HUES6 (cell line): ENCODE measurements around the gene ASCL3.
"Not testable (repeated sequence)": the region's sequence is repeated elsewhere in the genome, so short reads cannot be mapped to it uniquely, and the experiment has no call there.

ENCODE experiments used
- H3K27ac ChIP-seq: 2 replicates; pipeline ENCODE4 v1.7.0; 2013; ENCODE audit warnings: low read depth, mild to moderate bottlenecking, low read length, inconsistent platforms
- H3K27me3 ChIP-seq: 2 replicates; pipeline ENCODE4 v1.6.1; 2013; ENCODE audit warnings: low read length; ENCODE audit not compliant: control insufficient read depth, insufficient read depth
- H3K36me3 ChIP-seq: 2 replicates; pipeline ENCODE4 v1.6.1; 2013; ENCODE audit warnings: low read length; ENCODE audit not compliant: control insufficient read depth, insufficient read depth
- H3K4me1 ChIP-seq: 2 replicates; pipeline ENCODE4 v1.6.1; 2013; ENCODE audit warnings: low read length; ENCODE audit not compliant: control insufficient read depth, insufficient read depth
- H3K4me3 ChIP-seq: 2 replicates; pipeline ENCODE4 v1.5.1; 2013; ENCODE audit warnings: low read depth, low read length
- H3K9ac ChIP-seq: one replicate; pipeline ENCODE4 v1.6.1; 2013; ENCODE audit warnings: mild to moderate bottlenecking, low read length
- H3K9me3 ChIP-seq: 2 replicates; pipeline ENCODE4 v1.6.1; 2013; ENCODE audit warnings: low read depth, low read length; ENCODE audit not compliant: control insufficient read depth, insufficient read depth

The ASCL3 gene

DNA sequence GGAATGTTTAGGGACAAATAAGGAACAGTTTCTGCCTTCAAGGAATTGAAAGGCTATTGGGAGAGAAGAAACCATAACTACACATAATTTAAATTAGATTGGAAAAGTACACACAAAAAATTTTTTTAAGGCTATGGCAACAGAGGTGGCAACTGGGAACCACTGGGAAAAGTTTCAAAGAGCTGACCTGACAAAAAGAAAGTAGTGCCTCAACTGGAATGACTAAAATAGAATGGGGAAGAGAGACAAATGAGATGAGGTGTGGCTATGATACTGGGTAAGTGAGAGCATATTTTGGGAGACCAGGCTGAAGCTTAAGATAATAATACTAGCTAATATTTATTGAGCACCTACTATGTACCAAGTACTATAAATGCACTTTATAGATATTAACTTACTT lies 34.7 kb downstream of the ASCL3 start:
- H3K9ac ChIP-seq: no peak overlapping the region
- H3K36me3 ChIP-seq: no peaks in the 10 kb centered on the region
- no peaks in the 10 kb centered on the region for H3K9me3 ChIP-seq
- no peak overlapping the region for H3K27ac ChIP-seq
- peaks cover 3% of the 10 kb centered on the region; the same call in 1 of the 2 replicates for H3K4me1 ChIP-seq
- peaks cover 17% of the 10 kb centered on the region for H3K27me3 ChIP-seq
- H3K4me3 ChIP-seq: no peak overlapping the region

DNA sequence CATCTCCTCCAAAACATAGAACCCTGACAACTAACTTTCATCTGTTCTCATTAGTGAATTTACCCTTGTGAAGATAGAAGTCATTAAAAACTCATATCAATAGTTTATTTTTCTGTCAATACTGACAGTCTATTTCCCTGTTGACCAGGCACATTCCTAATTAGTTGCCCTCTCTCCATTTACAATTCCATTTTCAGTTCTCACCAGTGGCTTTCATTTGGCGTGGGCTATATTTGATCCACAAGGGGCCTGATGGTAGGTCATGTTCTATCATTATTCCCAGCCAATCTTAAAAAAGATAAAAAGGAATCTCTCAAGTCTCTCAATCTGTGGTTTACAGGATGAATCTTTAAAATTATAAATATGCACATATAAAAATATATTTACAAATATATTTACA lies 35.7 kb downstream of the ASCL3 start:
- peaks cover 17% of the 10 kb centered on the region for H3K27me3 ChIP-seq
- H3K9ac ChIP-seq: no peak overlapping the region
- H3K36me3 ChIP-seq: no peaks in the 10 kb centered on the region
- no peaks in the 10 kb centered on the region for H3K9me3 ChIP-seq
- H3K4me3 ChIP-seq: no peak overlapping the region
- no peak overlapping the region for H3K27ac ChIP-seq
- peaks cover 3% of the 10 kb centered on the region; the same call in 1 of the 2 replicates for H3K4me1 ChIP-seq

DNA sequence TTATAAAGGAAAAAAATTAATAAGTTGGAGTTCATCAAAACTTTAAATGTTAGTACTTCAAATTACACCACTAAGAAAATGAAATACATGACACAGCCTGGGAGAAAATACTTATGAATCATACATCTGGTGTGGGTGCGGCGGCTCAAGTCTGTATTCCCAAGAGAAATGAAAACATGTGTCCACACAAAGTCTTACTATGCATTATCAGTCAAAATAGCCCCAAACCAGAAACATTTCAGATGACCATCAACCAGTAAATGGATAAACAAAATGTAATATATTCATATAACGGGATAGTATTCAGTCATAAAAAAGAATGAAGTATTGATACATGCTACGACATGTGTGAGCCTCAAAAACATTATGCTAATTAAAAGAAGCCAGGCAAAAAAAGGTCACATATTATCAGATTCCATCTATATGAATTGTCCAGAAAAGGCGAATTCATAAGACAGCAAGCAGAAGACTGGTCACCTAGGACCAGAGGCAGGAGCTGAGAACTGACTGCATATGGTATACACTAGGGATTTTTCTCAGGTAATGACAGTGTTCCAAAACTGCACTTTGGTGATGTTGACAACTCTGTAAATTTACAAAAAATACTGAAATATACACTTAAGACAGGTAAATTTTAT lies 37.2 kb downstream of the ASCL3 start:
- peaks cover 3% of the 10 kb centered on the region; the same call in 1 of the 2 replicates for H3K4me1 ChIP-seq
- no peak overlapping the region for H3K9ac ChIP-seq
- H3K36me3 ChIP-seq: no peaks in the 10 kb centered on the region
- H3K4me3 ChIP-seq: no peak overlapping the region
- H3K9me3 ChIP-seq: no peaks in the 10 kb centered on the region
- no peak overlapping the region for H3K27ac ChIP-seq
- H3K27me3 ChIP-seq: peaks cover 17% of the 10 kb centered on the region

DNA sequence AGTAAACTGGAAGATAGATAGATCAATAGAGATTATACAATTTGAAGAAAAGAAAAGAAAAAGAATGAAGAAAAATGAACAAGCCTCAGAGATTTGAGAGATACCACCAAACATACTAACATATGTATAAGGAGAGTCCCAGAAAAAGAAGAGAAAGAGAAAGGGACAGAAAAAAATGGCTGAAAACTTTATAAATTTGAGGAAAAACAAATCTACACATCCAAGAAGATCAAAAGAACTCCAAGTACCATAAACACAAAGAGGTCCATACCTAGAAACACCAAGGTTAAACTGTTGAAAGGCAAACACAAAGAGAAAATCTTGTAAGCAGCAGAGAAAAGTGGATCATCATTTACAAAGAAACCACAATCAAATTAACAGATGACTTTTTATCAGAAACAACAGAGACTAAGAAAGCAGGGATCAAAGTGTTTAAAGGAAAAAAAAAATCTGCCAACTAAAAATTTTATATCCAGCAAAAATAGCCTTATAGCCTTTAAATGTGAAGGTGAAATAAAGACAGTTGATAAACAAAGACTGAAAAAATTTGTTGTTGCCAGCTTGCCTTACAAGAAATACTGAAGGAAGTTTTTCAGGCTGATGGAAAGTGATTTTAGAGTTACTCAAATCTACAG lies 43.6 kb downstream of the ASCL3 start:
- no peak overlapping the region for H3K27ac ChIP-seq
- H3K9ac ChIP-seq: no peak overlapping the region
- no peaks in the 10 kb centered on the region for H3K4me1 ChIP-seq
- H3K27me3 ChIP-seq: no peaks in the 10 kb centered on the region
- no peaks in the 10 kb centered on the region for H3K36me3 ChIP-seq
- no peak overlapping the region for H3K4me3 ChIP-seq
- peaks cover 12% of the 10 kb centered on the region; the same call in 1 of the 2 replicates for H3K9me3 ChIP-seq

DNA sequence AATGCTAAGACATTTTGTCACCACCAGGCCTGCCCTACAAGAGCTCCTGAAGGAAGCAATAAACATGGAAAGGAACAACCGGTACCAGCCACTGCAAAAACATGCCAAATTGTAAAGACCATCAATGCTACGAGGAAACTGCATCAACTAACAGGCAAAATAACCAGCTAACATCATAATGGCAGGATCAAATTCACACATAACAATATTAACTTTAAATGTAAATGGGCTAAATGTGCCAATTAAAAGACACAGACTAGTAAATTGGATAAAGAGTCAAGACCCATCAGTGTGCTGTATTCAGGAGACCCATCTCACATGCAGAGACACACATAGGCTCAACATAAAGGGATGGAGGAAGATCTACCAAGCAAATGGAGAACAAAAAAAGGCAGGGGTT lies 51.6 kb downstream of the ASCL3 start:
- not testable (repeated sequence) for H3K27ac ChIP-seq

More for the DNA sequence above, 51.6 kb downstream of the ASCL3 start:
- H3K4me1 ChIP-seq, H3K27me3 ChIP-seq, H3K4me3 ChIP-seq, H3K36me3 ChIP-seq, H3K9ac ChIP-seq: not testable (repeated sequence)
- peaks cover 12% of the 10 kb centered on the region for H3K9me3 ChIP-seq
